ENCODE measurements around the gene MATN3.

Gene MATN3

DNA sequence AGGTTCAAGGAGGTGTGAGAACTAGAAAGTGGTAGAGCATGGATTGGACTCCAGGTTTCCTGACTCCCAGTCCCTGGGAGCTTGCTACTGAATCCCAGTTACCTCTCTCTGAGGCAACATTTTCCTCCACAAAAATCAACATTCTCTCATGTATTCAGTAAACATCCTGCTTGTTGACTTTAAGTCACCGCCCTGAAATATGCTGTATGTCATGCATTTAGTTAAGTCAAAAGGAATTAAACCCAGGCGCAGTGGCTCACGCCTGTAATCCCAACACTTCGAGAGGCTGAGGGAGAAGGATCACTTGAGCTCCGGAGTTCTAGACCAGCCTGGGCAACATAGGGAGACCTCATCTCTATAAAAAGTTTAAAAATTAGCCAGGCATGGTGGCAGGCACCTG, 3.8 kb downstream of the MATN3 start:
- no peak for DNase-seq
- intact Hi-C loops (cut with DNase I): no loop called here

DNA sequence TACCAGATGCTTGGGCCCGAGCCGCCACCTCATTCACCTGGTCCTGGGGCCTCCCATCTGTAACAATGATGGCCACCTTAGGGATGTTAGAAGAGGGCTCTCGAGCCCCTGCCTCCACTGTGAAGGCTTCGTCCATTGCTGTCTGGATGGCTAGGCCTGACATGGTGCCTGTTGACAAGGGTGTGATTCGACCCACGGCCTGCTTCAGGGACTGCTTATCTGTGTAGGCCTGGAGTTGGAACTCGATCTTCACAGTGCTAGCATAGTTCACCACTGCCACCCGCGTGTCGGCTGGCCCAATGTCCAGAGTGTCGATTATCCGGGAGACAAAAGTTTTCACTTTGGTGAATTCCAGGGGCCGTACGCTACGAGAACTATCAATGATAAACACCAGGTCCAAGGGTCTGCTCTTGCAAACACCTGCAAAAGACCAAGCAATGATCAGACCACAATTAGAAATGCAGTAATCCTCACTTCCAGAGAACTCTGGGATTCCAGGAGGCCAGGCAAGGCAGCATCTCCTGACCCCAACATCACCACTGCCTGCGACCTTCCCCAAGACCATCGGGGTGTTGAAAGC, 6.5 kb downstream of the MATN3 start:
- DNase-seq: no peak
- intact Hi-C loops (cut with DNase I): no loop called here

DNA sequence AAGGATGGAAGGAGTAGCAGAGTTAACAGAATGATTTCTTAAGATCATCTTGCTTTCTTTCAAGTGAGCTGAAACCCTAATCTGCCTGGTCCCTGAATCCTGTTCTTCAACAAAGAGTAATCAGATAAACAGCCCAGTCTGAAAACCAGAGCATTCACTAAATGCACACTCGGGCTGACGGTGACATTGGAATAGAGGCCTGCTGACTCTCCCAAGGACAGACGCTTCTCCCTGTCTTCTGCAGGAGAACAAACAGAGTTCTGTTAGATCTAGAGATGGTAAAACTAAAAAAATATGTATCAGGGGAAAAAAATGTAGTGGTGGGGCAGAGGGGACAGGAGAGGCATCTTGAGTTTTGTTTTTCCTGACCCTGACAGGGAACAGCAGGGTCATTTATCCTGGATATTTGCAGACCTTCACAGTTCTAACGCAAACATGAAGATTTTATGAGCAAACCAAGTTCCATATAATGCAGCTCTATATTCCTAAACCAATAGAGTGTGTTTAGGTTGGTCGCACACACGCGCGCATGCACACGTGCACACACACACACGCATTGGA, 7.3 kb downstream of the MATN3 start:
- intact Hi-C loops (cut with DNase I): no loop called here
- DNase-seq: no peak

- intact Hi-C loops (cut with DNase I): no loop called here
- no peak for DNase-seq
These were observed 11.1 kb downstream of the MATN3 start for GRCh38 chr2:20001361-20001863.

- intact Hi-C loops (cut with DNase I): no loop called here
- DNase-seq: no peak
These were observed 18.7 kb downstream of the MATN3 start for GRCh38 chr2:19993731-19994130.

- intact Hi-C loops (cut with DNase I): loop anchor here (2.0 kb wide), 1 partner anchor 59 kb away; the partner anchor contains the start of gene LAPTM4A
- no peak for DNase-seq
These were observed 20.6 kb downstream of the MATN3 start for GRCh38 chr2:19991895-19992294.

DNA sequence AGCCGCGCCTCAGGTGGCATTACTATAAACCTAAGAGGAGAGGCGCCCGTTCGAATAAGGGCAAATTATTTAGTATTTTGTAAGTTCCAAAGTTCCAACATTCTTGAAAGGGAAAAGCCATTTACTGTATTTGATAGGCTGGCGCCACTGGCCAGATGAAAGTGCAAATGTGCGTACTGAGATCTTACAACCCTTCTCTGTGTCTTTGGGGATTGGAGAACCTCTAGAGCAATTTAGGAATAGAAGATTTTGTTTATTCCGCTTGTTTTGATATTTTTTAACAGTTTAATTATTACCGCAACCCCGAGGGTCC, 22.1 kb downstream of the MATN3 start:
- intact Hi-C loops (cut with DNase I): loop anchor here (2.0 kb wide), 1 partner anchor 60 kb away; the partner anchor contains the start of gene LAPTM4A
- no peak for DNase-seq

DNA sequence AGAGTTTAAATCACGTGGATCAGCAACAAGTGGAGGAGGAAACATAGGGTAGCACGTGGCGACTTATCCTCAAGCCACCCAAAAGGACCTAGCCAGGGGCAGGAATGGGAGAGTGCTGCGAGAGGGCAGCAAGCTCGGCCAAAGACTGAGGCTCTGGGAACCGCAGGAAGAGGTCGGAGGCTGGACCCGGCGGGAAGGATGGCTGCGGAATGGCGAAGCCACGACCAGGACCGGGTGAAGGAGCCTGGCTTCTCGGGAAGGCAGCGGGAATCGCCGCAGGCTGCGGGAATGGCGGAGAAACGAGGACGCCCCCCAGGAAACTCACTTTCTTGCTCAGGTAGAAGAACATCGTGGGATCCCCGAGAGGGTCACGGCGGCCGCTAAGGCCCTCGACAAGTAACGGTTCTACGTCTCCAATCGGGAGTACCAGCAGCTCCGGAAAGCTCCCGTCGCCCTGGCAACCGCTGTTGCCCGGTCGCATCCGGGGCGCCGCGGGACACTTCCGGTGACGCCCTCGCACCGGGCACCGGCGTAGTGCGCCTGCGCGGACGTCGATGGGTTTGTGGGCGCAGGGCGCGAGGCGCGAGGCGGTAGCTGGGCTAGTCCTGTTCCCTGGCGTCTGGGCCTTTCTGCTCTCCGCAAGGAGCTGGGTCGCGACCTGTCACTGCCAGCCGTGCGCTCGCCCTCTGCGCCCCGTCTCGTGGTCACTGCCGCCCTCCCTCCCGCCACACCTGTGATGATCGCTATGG, 22.6 kb downstream of the MATN3 start, which contains the start of gene WDR35:
WDR35 (minus strand) TSS at position 439 of the 749 bp plus-strand sequence; CDS start at position 349, 90 bp downstream.
- DNase-seq: peak; percentile 82 to 98 (median 89)

GRCh38 chr2:19989342-19989666, 23.2 kb downstream of the MATN3 start:
- no peak for DNase-seq
- intact Hi-C loops (cut with DNase I): loop anchor here (5.0 kb wide), 1 partner anchor 87 kb away; the partner anchor contains the start of gene TTC32

More for the DNA sequence above, 22.6 kb downstream of the MATN3 start, which contains the start of gene WDR35:
- intact Hi-C loops (cut with DNase I): loop anchor here (2.0 to 5.0 kb wide), 2 partner anchors 61 to 88 kb away; partner anchors contain the start of genes LAPTM4A and TTC32

DNA sequence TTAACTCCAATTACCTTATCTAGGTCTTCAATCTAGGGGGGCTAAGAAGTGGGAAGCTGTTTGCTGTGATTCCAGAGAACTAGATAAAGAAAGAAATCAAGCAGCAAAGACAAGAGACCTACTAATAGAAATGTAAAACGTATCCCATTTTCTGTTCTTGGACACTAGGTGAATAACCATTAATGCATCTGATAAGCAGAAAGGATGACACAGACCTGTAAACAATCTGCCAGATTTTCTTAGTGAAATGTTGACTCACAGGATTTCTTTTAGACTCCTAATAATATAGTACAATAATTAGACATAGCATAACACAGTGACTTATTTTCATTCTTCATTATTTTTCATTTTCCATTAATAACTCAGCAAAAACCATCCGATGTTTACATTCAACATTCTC, 23.9 kb downstream of the MATN3 start:
- intact Hi-C loops (cut with DNase I): loop anchor here (5.0 kb wide), 1 partner anchor 86 kb away; the partner anchor contains the start of gene TTC32

DNA sequence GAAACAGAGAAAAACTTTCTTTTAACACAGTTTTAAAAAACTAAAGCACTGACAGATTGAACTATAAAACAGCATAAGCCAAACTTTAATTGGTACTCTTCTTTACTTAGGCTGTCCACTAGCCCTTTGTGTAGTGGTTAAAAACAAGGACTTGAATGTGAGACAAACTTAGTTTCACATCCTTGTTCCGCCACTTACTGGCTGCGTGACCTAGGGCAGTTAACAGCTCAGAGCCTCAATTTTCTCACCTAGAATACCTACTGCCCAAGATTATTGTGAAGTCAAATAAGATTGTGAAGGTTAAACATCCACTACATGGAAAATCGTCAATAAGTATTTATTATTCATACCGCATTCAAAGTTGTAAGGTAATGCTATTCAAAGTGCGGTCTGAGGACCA, 24.5 kb downstream of the MATN3 start:
- DNase-seq: no peak
- intact Hi-C loops (cut with DNase I): loop anchor here (5.0 kb wide), 1 partner anchor 86 kb away; the partner anchor contains the start of gene TTC32

More for the DNA sequence above, 23.9 kb downstream of the MATN3 start:
- no peak for DNase-seq

DNA sequence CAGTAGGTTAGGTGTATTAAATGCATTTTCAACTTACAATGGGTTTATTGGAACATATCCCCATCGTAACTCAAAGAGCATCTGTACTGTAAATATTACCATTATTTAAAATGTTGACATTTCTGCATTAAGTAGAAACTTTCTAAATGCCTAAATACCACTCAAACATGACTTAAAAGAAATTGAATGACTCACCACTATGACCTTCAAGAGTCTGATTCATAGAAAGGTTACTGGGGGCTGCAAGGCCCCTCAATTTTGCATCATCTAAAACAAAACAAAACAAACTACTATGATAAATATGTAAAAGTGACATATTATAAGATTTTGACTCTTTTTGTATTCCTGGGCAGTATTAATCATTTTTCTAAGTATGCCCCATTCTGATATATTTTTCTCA, 30.2 kb downstream of the MATN3 start:
- intact Hi-C loops (cut with DNase I): no loop called here

DNA sequence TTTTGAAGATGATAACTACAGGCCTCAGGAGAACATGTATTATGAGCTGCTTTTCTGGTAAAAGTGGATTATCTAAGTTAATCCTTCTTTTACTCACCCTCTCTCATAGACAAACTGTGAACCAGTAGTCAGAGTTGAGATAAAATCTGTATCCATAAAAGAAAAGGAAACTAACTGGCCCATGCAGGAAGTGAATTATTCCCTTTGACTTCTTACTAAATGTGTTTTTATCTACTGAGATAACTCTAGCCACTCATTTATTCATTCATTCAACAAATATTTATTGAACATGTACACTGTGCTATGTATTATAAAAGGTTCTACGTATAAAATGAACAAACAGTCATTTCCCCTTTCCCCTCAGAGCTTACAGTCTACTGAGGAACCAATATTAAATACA, 32.5 kb downstream of the MATN3 start:
- no peak for DNase-seq
- intact Hi-C loops (cut with DNase I): no loop called here

More for the DNA sequence above, 30.2 kb downstream of the MATN3 start:
- no peak for DNase-seq

DNA sequence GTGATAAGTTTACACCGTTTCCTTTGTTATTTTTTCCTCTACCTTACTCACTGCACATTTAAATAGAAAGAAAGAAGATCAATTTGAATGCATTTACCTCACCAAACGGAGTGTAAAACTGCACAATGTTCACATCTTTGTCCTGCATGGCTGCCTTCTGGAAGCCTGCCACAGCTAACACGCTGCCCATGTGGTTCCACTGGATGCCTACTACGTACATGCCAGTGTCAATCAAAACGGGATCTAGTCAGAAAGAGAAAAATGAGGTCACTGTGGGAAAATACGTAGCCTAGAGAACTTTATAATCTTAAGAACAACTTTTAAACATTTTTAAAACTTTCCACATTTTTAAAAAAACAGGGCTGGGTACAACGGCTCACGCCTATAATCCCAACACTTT, 39.0 kb downstream of the MATN3 start:
- intact Hi-C loops (cut with DNase I): no loop called here
- no peak for DNase-seq

GRCh38 chr2:19971691-19972090, 40.8 kb downstream of the MATN3 start:
- DNase-seq: no peak
- intact Hi-C loops (cut with DNase I): no loop called here

GRCh38 chr2:19963386-19963785, 49.1 kb downstream of the MATN3 start:
- intact Hi-C loops (cut with DNase I): no loop called here
- DNase-seq: no peak

- intact Hi-C loops (cut with DNase I): loop anchor here (2.0 kb wide), 1 partner anchor 143 kb away; no protein-coding TSS in a partner anchor
- DNase-seq: peak in 8 of 10 donors; percentile 18 to 93 (median 50)
These were observed 56.7 kb downstream of the MATN3 start for GRCh38 chr2:19955544-19956422.

- intact Hi-C loops (cut with DNase I): no loop called here
- DNase-seq: no peak
These were observed 63.4 kb downstream of the MATN3 start for GRCh38 chr2:19949071-19949470.

GRCh38 chr2:19947184-19947940, 65.1 kb downstream of the MATN3 start:
- DNase-seq: no peak
- intact Hi-C loops (cut with DNase I): no loop called here

Measured in posterior cingulate gyrus (tissue), 11 donors.